Measurements from ENCODE around the gene TFEB. TPM values are rescaled to one million over a fixed set of nuclear protein-coding genes. Genes with fewer than 3 reads are reported as not detected.

The TFEB gene
- total RNA-seq, 1 donor from 2014 or later: 0.13 TPM

GRCh38 chr6:41757271-41757670, 21.9 kb upstream of the TFEB start:
- H3K9me3 ChIP-seq (ENCODE audit: low read depth): no peaks in the 10 kb centered on the region
- no peaks in the 10 kb centered on the region for H4K20me1 ChIP-seq (ENCODE audit: low read depth)
- no peaks in the 10 kb centered on the region for H3K79me2 ChIP-seq (ENCODE audit: low read depth)
- no peaks in the 10 kb centered on the region for H3K27me3 ChIP-seq
- H3K4me1 ChIP-seq: no peaks in the 10 kb centered on the region
- no peak overlapping the region for H3K4me2 ChIP-seq
- H3K4me3 ChIP-seq: no peak overlapping the region
- H3K4me3 Mint-ChIP-seq: no peak overlapping the region
- no peak overlapping the region for H3K9ac ChIP-seq
- DNase-seq (ENCODE audit: low spot score): no peak
- no peak overlapping the region for H3K27ac ChIP-seq
- peaks cover 10% of the 10 kb centered on the region for H3K27me3 Mint-ChIP-seq (ENCODE audit: insufficient read depth, low read depth)
- no peaks in the 10 kb centered on the region for H3K9me3 Mint-ChIP-seq
- no peaks in the 10 kb centered on the region for H3F3A ChIP-seq (ENCODE audit: low read depth)
- no peak overlapping the region for H2AFZ ChIP-seq (replicated peaks)
- H3K27ac Mint-ChIP-seq: no peak overlapping the region
- no peaks in the 10 kb centered on the region for H3K4me1 Mint-ChIP-seq
- no peak for TF ChIP-seq CTCF (IDR thresholded peaks at IDR 0.05)
- TF ChIP-seq EZH2 (IDR thresholded peaks at IDR 0.05): no peak
- no peak for TF ChIP-seq EZH2phosphoT487 (IDR thresholded peaks at IDR 0.05)
- no peaks in the 10 kb centered on the region for H3K36me3 ChIP-seq
- H3K36me3 Mint-ChIP-seq: no peaks in the 10 kb centered on the region

GRCh38 chr6:41756354-41756753, 20.9 kb upstream of the TFEB start:
- no peaks in the 10 kb centered on the region for H3K4me1 ChIP-seq
- no peak overlapping the region for H3K4me3 ChIP-seq
- TF ChIP-seq EZH2phosphoT487 (IDR thresholded peaks at IDR 0.05) (no peak), EZH2 (IDR thresholded peaks at IDR 0.05) (no peak), CTCF (IDR thresholded peaks at IDR 0.05) (no peak)
- Mint-ChIP-seq H3K4me3 (no peak overlapping the region), H3K27me3 (ENCODE audit: insufficient read depth, low read depth) (peaks cover 10% of the 10 kb centered on the region), H3K4me1 (no peaks in the 10 kb centered on the region), H3K27ac (no peak overlapping the region), H3K9me3 (no peaks in the 10 kb centered on the region), H3K36me3 (no peaks in the 10 kb centered on the region)
- no peaks in the 10 kb centered on the region for H3F3A ChIP-seq (ENCODE audit: low read depth)
- no peaks in the 10 kb centered on the region for H3K9me3 ChIP-seq (ENCODE audit: low read depth)
- no peaks in the 10 kb centered on the region for H3K36me3 ChIP-seq
- no peaks in the 10 kb centered on the region for H3K79me2 ChIP-seq (ENCODE audit: low read depth)
- DNase-seq (ENCODE audit: low spot score): no peak
- no peaks in the 10 kb centered on the region for H4K20me1 ChIP-seq (ENCODE audit: low read depth)
- H3K27ac ChIP-seq: no peak overlapping the region
- no peaks in the 10 kb centered on the region for H3K27me3 ChIP-seq
- H3K4me2 ChIP-seq: no peak overlapping the region
- no peak overlapping the region for H3K9ac ChIP-seq
- H2AFZ ChIP-seq (replicated peaks): no peak overlapping the region

- Mint-ChIP-seq H3K36me3 (no peaks in the 10 kb centered on the region), H3K9me3 (no peaks in the 10 kb centered on the region), H3K27me3 (ENCODE audit: insufficient read depth, low read depth) (peaks cover 10% of the 10 kb centered on the region), H3K4me3 (no peak overlapping the region), H3K27ac (no peak overlapping the region), H3K4me1 (no peaks in the 10 kb centered on the region)
- no peak overlapping the region for H3K4me3 ChIP-seq
- no peaks in the 10 kb centered on the region for H3K9me3 ChIP-seq (ENCODE audit: low read depth)
- no peaks in the 10 kb centered on the region for H3K79me2 ChIP-seq (ENCODE audit: low read depth)
- no peaks in the 10 kb centered on the region for H3K4me1 ChIP-seq
- H4K20me1 ChIP-seq (ENCODE audit: low read depth): no peaks in the 10 kb centered on the region
- no peaks in the 10 kb centered on the region for H3K27me3 ChIP-seq
- no peak overlapping the region for H3K9ac ChIP-seq
- TF ChIP-seq CTCF (IDR thresholded peaks at IDR 0.05) (no peak), EZH2phosphoT487 (IDR thresholded peaks at IDR 0.05) (no peak), EZH2 (IDR thresholded peaks at IDR 0.05) (no peak)
- DNase-seq (ENCODE audit: low spot score): no peak
- no peaks in the 10 kb centered on the region for H3F3A ChIP-seq (ENCODE audit: low read depth)
- no peak overlapping the region for H3K27ac ChIP-seq
- no peak overlapping the region for H3K4me2 ChIP-seq
- no peak overlapping the region for H2AFZ ChIP-seq (replicated peaks)
- no peaks in the 10 kb centered on the region for H3K36me3 ChIP-seq
Measured at GRCh38 chr6:41755895-41756294, 20.5 kb upstream of the TFEB start.
